HepG2 (cell line): ENCODE measurements around the gene KXD1. TPM values are rescaled to one million over a fixed set of nuclear protein-coding genes. Genes with fewer than 3 reads are reported as not detected.

ENCODE experiments used
- IRF9 ChIP-seq: sonication (generic); formaldehyde crosslinking; IDR thresholded peaks from 2 replicates; pipeline ENCODE4 v1.8.0; 2022; ENCODE audit warnings: missing genetic modification reagents, mild to moderate bottlenecking, borderline replicate concordance
- MEIS1 ChIP-seq: sonication (generic); formaldehyde crosslinking; IDR thresholded peaks from 2 replicates; pipeline ENCODE4 v1.9.0; 2021; ENCODE audit warnings: mild to moderate bottlenecking, missing genetic modification reagents, moderate library complexity, borderline replicate concordance
- NR0B2 ChIP-seq: sonication (generic); formaldehyde crosslinking; IDR thresholded peaks from 2 replicates; pipeline ENCODE4 v1.4.0; 2020; ENCODE audit warnings: mild to moderate bottlenecking, missing genetic modification reagents
- NR1H2 ChIP-seq: sonication (generic); formaldehyde crosslinking; IDR thresholded peaks from 2 replicates; pipeline ENCODE4 v1.8.1; 2022; ENCODE audit warnings: low read depth, missing genetic modification reagents, borderline replicate concordance
- NRL ChIP-seq: sonication (generic); formaldehyde crosslinking; IDR thresholded peaks from 2 replicates; pipeline ENCODE4 v1.5.0; 2020; ENCODE audit warnings: missing genetic modification reagents, mild to moderate bottlenecking, moderate library complexity, borderline replicate concordance
- PAWR ChIP-seq: sonication (generic); formaldehyde crosslinking; IDR thresholded peaks from 2 replicates; pipeline ENCODE4 v1.4.0; 2020; ENCODE audit warnings: missing genetic modification reagents, mild to moderate bottlenecking, borderline replicate concordance
- PAXIP1 ChIP-seq: sonication (generic); formaldehyde crosslinking; conservative IDR thresholded peaks from 2 replicates; pipeline ENCODE4 v1.4.0; 2020; ENCODE audit warnings: mild to moderate bottlenecking, missing genetic modification reagents, moderate library complexity
- POGZ ChIP-seq: sonication (generic); formaldehyde crosslinking; IDR thresholded peaks from 2 replicates; pipeline ENCODE4 v1.4.0; 2020; ENCODE audit warnings: mild to moderate bottlenecking, missing genetic modification reagents
- PPARG ChIP-seq: conservative IDR thresholded peaks from 2 replicates; pipeline ENCODE4 v1.6.1; 2016; ENCODE audit warnings: missing biosample characterization, missing genetic modification reagents
- RBFOX2 ChIP-seq: fragments of 200-400 bp; formaldehyde crosslinking; IDR thresholded peaks from 2 replicates; pipeline ENCODE4 v1.6.1; 2017; ENCODE audit warnings: low read depth, mild to moderate bottlenecking, low read length
- SOX5 ChIP-seq: IDR thresholded peaks from 2 replicates; pipeline ENCODE4 v1.6.1; 2016; ENCODE audit warnings: borderline replicate concordance
- THAP11 ChIP-seq: IDR thresholded peaks from 2 replicates; pipeline ENCODE4 v1.6.1; 2016; ENCODE audit warnings: missing biosample characterization, missing genetic modification reagents
- ZBTB21 ChIP-seq: sonication (generic); formaldehyde crosslinking; IDR thresholded peaks from 2 replicates; pipeline ENCODE4 v1.4.0; 2020; ENCODE audit warnings: missing genetic modification reagents
- ZFP36 ChIP-seq: fragments of 150-350 bp; IDR thresholded peaks from 2 replicates; pipeline ENCODE4 v1.6.1; 2018; ENCODE audit warnings: borderline replicate concordance, low read length, low read depth; ENCODE audit not compliant: partially characterized antibody
- ZNF432 ChIP-seq: sonication (generic); formaldehyde crosslinking; IDR thresholded peaks from 2 replicates; pipeline ENCODE4 v1.5.0; 2020; ENCODE audit warnings: missing genetic modification reagents, mild to moderate bottlenecking, borderline replicate concordance
- polyA plus RNA-seq, 8 experiments: library from polyadenylated mRNA; depleted of rRNA in 3 of 8; stranded (reverse) in 7 of 8; unstranded in 1 of 8; fragments of >200 nt; fragmentation: Illumina TruSeq in 4 of 8; extraction: Trizol in 4 of 8; gene quantifications; 2 replicates each; pipeline versions ENCODE4 v1.2.1 to v1.2.3, GENCODE V29; 2011 to 2016; ENCODE audit warnings: low read depth in 4 of 8, missing spikeins in 1 of 8, mixed read lengths in 1 of 8; ENCODE audit not compliant: insufficient read depth in 1 of 8
- total RNA-seq, 5 experiments: library from RNA; depleted of rRNA; stranded (reverse); fragments of >200 nt; fragmentation: Illumina TruSeq; extraction: Trizol; gene quantifications; 2 replicates each; pipeline ENCODE4 v1.2.3, GENCODE V29; 2016; ENCODE audit warnings: low read depth in 1 of 5
- TF ChIP-seq, protein P1 (sequence below): sonication (generic); formaldehyde crosslinking; IDR thresholded peaks from 2 replicates; pipeline ENCODE4 v1.4.0; 2020; ENCODE audit warnings: mild to moderate bottlenecking, missing genetic modification reagents, borderline replicate concordance
- TF ChIP-seq, protein P2 (sequence below): sonication (generic); formaldehyde crosslinking; IDR thresholded peaks from 2 replicates; pipeline ENCODE4 v1.4.0; 2020; ENCODE audit warnings: missing genetic modification reagents

KXD1 gene
- total and polyA plus RNA-seq, 2 of the 13 experiments (the other 11 are each of a cell fraction or from before 2014, with no cell fraction given), result 44.6 to 143 TPM

GRCh38 chr19:18521692-18522123 is 36.0 kb upstream of the KXD1 start, which contains the start of gene ELL (continued):
- TF ChIP-seq PAWR (0 out of 2 replicates have a peak, but pooled peaks have one; percentile 55), NRL (peak; percentile 41; the same call in 1 of the 2 replicates), RBFOX2 (peak; percentile 83), MEIS1 (peak; percentile 67), SOX5 (CRISPR knock-in tag) (no peak), IRF9 (0 out of 2 replicates have a peak, but pooled peaks have one; percentile 66), NR1H2 (CRISPR knock-in tag) (no peak), ZNF432 (CRISPR knock-in tag) (no peak), POGZ (no peak), PPARG (CRISPR knock-in tag) (0 out of 2 replicates have a peak, but pooled peaks have one; percentile 12), ZBTB21 (no peak), ZFP36 (no peak), PAXIP1 (peak; percentile 13; the same call in 1 of the 2 replicates), THAP11 (CRISPR knock-in tag) (no peak; the same call in 1 of the 2 replicates), NR0B2 (CRISPR knock-in tag) (0 out of 2 replicates have a peak, but pooled peaks have one; percentile 26)
- TF ChIP-seq, protein P1, sequence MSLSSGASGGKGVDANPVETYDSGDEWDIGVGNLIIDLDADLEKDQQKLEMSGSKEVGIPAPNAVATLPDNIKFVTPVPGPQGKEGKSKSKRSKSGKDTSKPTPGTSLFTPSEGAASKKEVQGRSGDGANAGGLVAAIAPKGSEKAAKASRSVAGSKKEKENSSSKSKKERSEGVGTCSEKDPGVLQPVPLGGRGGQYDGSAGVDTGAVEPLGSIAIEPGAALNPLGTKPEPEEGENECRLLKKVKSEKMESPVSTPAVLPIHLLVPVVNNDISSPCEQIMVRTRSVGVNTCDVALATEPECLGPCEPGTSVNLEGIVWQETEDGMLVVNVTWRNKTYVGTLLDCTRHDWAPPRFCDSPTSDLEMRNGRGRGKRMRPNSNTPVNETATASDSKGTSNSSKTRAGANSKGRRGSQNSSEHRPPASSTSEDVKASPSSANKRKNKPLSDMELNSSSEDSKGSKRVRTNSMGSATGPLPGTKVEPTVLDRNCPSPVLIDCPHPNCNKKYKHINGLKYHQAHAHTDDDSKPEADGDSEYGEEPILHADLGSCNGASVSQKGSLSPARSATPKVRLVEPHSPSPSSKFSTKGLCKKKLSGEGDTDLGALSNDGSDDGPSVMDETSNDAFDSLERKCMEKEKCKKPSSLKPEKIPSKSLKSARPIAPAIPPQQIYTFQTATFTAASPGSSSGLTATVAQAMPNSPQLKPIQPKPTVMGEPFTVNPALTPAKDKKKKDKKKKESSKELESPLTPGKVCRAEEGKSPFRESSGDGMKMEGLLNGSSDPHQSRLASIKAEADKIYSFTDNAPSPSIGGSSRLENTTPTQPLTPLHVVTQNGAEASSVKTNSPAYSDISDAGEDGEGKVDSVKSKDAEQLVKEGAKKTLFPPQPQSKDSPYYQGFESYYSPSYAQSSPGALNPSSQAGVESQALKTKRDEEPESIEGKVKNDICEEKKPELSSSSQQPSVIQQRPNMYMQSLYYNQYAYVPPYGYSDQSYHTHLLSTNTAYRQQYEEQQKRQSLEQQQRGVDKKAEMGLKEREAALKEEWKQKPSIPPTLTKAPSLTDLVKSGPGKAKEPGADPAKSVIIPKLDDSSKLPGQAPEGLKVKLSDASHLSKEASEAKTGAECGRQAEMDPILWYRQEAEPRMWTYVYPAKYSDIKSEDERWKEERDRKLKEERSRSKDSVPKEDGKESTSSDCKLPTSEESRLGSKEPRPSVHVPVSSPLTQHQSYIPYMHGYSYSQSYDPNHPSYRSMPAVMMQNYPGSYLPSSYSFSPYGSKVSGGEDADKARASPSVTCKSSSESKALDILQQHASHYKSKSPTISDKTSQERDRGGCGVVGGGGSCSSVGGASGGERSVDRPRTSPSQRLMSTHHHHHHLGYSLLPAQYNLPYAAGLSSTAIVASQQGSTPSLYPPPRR (CRISPR knock-in tag), result peak; percentile 67; the same call in 1 of the 2 replicates
- TF ChIP-seq, protein P2, sequence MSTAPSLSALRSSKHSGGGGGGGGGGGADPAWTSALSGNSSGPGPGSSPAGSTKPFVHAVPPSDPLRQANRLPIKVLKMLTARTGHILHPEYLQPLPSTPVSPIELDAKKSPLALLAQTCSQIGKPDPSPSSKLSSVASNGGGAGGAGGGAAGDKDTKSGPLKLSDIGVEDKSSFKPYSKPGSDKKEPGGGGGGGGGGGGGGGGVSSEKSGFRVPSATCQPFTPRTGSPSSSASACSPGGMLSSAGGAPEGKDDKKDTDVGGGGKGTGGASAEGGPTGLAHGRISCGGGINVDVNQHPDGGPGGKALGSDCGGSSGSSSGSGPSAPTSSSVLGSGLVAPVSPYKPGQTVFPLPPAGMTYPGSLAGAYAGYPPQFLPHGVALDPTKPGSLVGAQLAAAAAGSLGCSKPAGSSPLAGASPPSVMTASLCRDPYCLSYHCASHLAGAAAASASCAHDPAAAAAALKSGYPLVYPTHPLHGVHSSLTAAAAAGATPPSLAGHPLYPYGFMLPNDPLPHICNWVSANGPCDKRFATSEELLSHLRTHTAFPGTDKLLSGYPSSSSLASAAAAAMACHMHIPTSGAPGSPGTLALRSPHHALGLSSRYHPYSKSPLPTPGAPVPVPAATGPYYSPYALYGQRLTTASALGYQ (CRISPR knock-in tag), result 0 out of 2 replicates have a peak, but pooled peaks have one; percentile 32
